ENCODE results near the gene CD9.

Gene CD9

DNA sequence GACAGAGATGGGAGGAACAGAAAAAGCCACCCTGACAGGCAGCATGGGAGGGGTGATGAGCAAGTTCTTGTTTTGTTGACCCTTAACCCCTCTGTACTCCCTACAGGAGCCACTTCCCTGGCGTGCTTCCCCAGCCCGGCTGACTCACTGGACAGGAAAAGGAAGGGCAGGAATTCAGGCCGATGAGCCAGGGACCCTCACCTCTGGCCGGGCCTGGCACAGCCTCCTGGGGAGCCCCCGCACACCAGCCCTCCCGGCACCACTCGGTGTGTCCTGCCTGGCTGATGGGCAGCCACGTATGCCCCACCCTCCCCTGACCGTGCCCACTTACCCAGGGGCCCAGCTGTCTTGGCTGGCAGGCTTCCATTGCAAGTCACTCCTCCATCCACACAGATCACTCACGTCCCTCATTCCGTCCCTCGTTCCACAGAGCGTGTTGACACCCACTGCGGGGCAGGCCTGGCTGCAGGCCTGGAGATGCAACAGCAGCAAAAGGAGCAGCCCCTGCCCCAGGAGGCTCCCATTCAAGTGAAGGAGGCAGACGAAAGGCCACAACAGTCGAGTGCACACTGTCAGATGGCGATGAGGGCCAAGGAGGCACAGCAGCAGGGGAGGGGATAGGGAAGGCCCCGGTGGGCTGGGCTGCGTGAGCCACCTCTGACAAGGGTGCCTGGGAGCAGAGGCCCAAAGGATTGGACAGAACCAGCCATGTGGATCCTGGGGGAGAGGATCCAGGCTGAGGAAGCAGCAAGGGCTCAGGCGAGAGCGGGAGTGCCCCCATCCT is 19.7 kb upstream of the CD9 start:
- Histone ChIP-seq H3K27me3 (replicated peaks; ENCODE audit: control insufficient read depth, insufficient read depth, low read length, poor library complexity, severe bottlenecking) (no peaks in the 10 kb centered on the region), H3K36me3 (ENCODE audit: control insufficient read depth, insufficient read depth, low read length) (no peaks in the 10 kb centered on the region), H3K4me3 (ENCODE audit: insufficient read depth, low read depth, low read length, poor library complexity, severe bottlenecking) (no peak overlapping the region), H3K4me1 (ENCODE audit: control insufficient read depth, insufficient read depth, low read length, poor library complexity, severe bottlenecking) (no peaks in the 10 kb centered on the region), H3K27ac (ENCODE audit: insufficient read depth, low read length, poor library complexity, severe bottlenecking) (no peak overlapping the region), H3K9me3 (ENCODE audit: control insufficient read depth, low read length) (no peaks in the 10 kb centered on the region)
- no peak for DNase-seq

DNA sequence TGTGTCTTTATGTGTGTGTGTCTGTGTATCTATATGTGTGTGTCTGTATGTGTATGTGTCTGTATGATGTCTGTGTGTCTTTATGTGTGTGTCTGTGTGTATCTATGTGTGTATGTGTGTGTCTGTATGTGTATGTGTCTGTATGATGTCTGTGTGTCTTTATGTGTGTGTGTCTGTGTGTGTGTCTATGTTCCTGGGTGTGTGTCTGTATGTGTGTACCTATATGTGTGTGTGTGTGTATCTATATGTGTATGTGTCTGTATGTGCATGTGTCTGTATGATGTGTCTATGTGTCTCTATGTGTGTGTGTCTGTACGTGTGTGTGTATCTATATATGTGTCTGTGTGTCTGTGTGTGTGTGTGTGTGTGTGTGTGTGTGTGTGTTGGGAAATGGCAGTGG is 19.0 kb upstream of the CD9 start:
- DNase-seq = no peak
- Histone ChIP-seq H3K9me3 (ENCODE audit: control insufficient read depth, low read length) (no peaks in the 10 kb centered on the region), H3K4me3 (ENCODE audit: insufficient read depth, low read depth, low read length, poor library complexity, severe bottlenecking) (no peak overlapping the region), H3K27ac (ENCODE audit: insufficient read depth, low read length, poor library complexity, severe bottlenecking) (no peak overlapping the region), H3K36me3 (ENCODE audit: control insufficient read depth, insufficient read depth, low read length) (no peaks in the 10 kb centered on the region), H3K27me3 (replicated peaks; ENCODE audit: control insufficient read depth, insufficient read depth, low read length, poor library complexity, severe bottlenecking) (no peaks in the 10 kb centered on the region), H3K4me1 (ENCODE audit: control insufficient read depth, insufficient read depth, low read length, poor library complexity, severe bottlenecking) (no peaks in the 10 kb centered on the region)

DNA sequence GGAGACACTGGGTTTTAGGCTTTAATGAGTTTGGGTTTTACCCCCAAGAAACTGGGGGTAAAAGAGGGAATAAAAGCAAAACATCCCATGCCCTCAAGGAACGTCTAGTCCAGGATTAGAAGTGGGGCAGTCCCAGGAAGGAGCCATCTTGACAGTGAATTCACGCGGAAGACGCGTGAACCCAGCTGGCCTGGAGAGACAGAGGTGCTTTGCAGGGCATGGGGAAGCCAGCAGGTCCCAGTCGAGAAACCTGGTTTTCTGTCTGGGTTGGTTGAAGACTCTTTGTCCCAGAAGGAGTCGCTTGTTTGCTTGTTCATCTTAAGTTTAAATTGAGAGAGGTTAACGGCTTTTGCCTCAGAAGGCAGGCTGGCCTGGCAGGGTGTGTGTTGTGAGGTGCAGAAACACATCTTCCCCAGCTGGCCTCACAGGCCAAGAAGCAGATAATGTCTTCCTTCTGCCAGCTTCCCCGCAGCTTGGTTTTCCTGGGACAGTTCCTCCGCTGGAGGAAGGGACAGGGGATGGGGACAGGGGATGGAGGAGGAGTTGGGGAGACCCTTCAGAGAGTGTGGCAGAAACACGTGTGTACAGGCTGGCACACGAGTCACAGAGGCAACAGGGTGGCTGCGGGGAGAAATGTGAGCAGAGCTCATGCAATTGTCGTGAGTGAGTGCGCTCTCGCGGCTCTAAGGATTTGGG is 18.5 kb upstream of the CD9 start:
- Histone ChIP-seq H3K4me3 (ENCODE audit: insufficient read depth, low read depth, low read length, poor library complexity, severe bottlenecking) (no peak overlapping the region), H3K27me3 (replicated peaks; ENCODE audit: control insufficient read depth, insufficient read depth, low read length, poor library complexity, severe bottlenecking) (no peaks in the 10 kb centered on the region), H3K27ac (ENCODE audit: insufficient read depth, low read length, poor library complexity, severe bottlenecking) (no peak overlapping the region), H3K4me1 (ENCODE audit: control insufficient read depth, insufficient read depth, low read length, poor library complexity, severe bottlenecking) (no peaks in the 10 kb centered on the region), H3K36me3 (ENCODE audit: control insufficient read depth, insufficient read depth, low read length) (no peaks in the 10 kb centered on the region), H3K9me3 (ENCODE audit: control insufficient read depth, low read length) (no peaks in the 10 kb centered on the region)
- no peak for DNase-seq

DNA sequence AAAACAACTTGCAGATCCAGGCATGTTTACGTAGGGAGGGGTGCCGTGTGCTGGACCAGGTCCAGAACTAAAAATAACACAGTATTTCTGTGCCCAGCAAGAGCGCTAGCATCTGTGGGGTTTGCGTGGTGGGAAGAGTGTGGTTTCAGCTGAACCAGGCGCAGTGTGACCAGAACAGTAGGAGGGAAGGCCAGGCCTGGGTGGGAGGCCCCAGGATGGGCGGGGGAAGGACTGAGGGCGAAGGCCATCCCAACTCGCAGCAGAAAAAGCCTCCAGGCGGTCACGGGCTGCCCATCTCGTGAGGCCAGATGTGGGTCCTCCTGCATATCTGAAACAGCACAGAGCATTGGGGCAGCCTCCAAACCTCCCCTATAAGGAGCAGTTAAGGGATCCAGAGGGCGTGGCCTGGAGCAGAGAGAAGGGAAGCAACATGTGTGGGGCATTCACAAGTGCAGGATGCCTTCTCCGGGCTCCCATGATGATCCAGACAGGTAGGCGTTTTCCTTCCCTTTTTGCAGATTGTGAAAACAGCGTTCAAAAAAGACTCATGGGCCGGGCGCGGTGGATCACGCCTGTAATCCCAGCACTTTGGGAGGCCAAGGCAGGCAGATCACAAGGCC is 17.8 kb upstream of the CD9 start:
- H3K9me3 ChIP-seq (ENCODE audit: control insufficient read depth, low read length) = no peaks in the 10 kb centered on the region
- DNase-seq = no peak
- no peak overlapping the region for H3K4me3 ChIP-seq (ENCODE audit: insufficient read depth, low read depth, low read length, poor library complexity, severe bottlenecking)
- H3K36me3 ChIP-seq (ENCODE audit: control insufficient read depth, insufficient read depth, low read length) = no peaks in the 10 kb centered on the region
- no peaks in the 10 kb centered on the region for H3K4me1 ChIP-seq (ENCODE audit: control insufficient read depth, insufficient read depth, low read length, poor library complexity, severe bottlenecking)
- H3K27me3 ChIP-seq (replicated peaks; ENCODE audit: control insufficient read depth, insufficient read depth, low read length, poor library complexity, severe bottlenecking) = no peaks in the 10 kb centered on the region
- H3K27ac ChIP-seq (ENCODE audit: insufficient read depth, low read length, poor library complexity, severe bottlenecking) = no peak overlapping the region

DNA sequence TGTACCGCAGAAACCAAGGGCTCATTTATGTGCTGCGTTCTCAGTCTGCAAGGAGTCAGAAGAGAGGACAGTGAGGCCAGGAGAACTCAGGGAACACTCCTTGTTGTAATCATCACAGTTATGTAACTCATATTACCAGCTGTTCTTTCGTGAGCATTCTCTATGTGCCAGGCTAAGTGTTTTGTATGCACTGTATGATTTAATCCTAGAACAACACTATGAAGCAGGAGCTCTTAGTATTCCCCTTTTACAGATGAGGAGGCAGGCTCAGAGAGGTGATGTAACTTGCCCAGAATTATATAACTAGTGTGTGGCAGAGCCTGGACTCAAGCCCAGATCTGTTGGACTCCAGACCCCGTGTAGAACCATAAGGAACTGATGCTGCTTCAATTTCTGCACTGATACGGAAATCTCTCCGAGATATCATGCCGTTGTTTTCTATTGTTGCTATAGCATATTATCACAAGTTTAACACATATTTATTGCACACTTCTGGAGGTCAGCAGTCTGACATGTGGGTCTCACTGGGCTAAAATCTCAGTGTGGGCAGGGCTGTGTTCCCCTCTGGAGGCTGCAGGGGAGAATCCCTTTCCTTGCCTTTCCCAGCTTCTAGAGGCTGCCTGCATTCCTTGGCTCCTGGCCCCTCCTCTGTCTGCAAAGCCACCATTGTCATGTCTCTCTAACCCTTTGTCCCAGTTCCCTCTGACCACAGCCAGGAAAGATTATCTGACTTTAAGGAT is 16.3 kb upstream of the CD9 start:
- Histone ChIP-seq H3K4me3 (ENCODE audit: insufficient read depth, low read depth, low read length, poor library complexity, severe bottlenecking) (no peak overlapping the region), H3K36me3 (ENCODE audit: control insufficient read depth, insufficient read depth, low read length) (no peaks in the 10 kb centered on the region), H3K27ac (ENCODE audit: insufficient read depth, low read length, poor library complexity, severe bottlenecking) (no peak overlapping the region), H3K4me1 (ENCODE audit: control insufficient read depth, insufficient read depth, low read length, poor library complexity, severe bottlenecking) (no peaks in the 10 kb centered on the region), H3K27me3 (replicated peaks; ENCODE audit: control insufficient read depth, insufficient read depth, low read length, poor library complexity, severe bottlenecking) (no peaks in the 10 kb centered on the region), H3K9me3 (ENCODE audit: control insufficient read depth, low read length) (no peaks in the 10 kb centered on the region)
- DNase-seq = no peak

DNA sequence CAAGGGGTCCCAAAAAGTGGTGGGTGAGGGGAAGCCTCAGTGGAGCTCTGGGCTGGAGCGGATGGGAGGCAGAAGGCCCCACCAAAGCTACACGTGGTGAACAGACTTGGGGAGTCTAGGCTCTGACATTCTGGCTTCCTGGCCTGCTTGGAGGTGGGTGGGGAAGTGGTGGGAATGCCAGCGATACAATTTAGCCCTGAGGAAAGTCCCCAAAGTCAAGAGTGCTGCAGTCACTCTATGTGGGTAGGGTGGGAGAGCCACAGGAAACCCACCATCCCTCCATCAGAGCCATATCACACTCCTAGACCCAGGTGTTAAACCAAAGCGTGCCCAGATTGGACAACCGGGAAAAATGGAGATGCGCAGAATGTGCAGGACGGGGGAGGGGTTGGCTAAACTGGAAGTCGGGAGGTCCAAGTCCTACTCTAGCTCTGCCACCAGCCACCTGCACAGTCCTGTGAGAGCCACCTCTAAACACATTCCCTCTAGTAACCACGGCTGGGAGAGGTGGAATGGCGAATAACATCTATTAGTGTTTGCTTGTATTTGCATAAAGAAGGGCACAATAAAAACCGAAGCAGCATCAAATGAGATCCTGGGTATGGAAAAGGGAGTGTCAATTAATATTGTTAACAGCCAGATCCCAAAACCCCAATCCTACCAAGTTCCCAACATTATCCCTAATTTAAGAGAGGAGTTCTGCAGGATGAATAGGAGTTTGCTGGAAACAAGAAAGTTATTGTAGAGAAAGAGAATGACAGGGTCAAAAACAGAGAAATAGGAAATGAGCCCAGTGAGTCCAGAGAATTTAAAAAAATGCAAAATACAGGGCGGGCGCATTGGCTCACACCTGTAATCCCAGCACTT is 14.0 kb upstream of the CD9 start:
- no peaks in the 10 kb centered on the region for H3K36me3 ChIP-seq (ENCODE audit: control insufficient read depth, insufficient read depth, low read length)
- no peaks in the 10 kb centered on the region for H3K27me3 ChIP-seq (replicated peaks; ENCODE audit: control insufficient read depth, insufficient read depth, low read length, poor library complexity, severe bottlenecking)
- H3K4me1 ChIP-seq (ENCODE audit: control insufficient read depth, insufficient read depth, low read length, poor library complexity, severe bottlenecking) = no peaks in the 10 kb centered on the region
- H3K27ac ChIP-seq (ENCODE audit: insufficient read depth, low read length, poor library complexity, severe bottlenecking) = no peak overlapping the region
- H3K9me3 ChIP-seq (ENCODE audit: control insufficient read depth, low read length) = no peaks in the 10 kb centered on the region
- no peak overlapping the region for H3K4me3 ChIP-seq (ENCODE audit: insufficient read depth, low read depth, low read length, poor library complexity, severe bottlenecking)
- no peak for DNase-seq

DNA sequence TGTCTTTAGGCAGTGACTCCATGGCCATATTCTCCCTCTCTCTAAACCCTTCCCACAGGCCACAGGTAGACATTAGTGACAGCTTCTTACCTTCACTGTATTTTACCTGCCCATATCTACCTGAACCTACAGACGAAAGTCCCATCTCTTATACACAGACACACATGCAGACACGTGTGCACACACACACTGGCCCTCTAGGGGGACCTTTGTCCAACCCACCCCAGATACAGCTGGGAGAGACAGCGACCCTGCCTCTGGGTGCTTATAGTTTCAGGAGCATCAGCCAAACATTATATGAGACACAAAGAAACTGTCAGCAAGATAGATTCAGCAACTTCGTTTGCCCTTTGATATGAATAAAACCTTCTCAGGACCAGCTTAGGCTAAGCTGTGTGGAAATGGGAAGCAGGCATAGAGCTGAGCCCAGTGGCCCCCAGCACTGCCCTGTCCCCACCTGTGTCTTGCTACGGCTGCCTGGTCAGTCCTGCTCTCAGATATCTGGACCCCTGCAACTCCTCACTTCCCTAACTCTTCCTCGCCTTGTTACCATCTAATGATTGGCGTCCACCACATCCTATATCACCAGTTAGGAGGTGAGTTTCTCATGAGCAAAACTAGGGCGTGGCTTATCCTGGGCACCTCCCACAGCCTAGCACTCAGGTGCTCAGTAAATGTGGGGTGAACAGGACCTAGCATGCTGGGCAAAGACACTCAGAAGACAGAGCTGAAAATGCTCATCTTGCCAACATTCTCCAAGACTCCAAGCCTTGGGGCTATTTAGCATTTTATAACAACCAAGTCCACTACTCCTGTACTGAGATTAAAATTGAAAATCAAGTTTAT is 12.0 kb upstream of the CD9 start:
- Histone ChIP-seq H3K27me3 (replicated peaks; ENCODE audit: control insufficient read depth, insufficient read depth, low read length, poor library complexity, severe bottlenecking) (no peaks in the 10 kb centered on the region), H3K4me3 (ENCODE audit: insufficient read depth, low read depth, low read length, poor library complexity, severe bottlenecking) (no peak overlapping the region), H3K27ac (ENCODE audit: insufficient read depth, low read length, poor library complexity, severe bottlenecking) (no peak overlapping the region), H3K4me1 (ENCODE audit: control insufficient read depth, insufficient read depth, low read length, poor library complexity, severe bottlenecking) (no peaks in the 10 kb centered on the region), H3K9me3 (ENCODE audit: control insufficient read depth, low read length) (no peaks in the 10 kb centered on the region), H3K36me3 (ENCODE audit: control insufficient read depth, insufficient read depth, low read length) (no peaks in the 10 kb centered on the region)
- no peak for DNase-seq

DNA sequence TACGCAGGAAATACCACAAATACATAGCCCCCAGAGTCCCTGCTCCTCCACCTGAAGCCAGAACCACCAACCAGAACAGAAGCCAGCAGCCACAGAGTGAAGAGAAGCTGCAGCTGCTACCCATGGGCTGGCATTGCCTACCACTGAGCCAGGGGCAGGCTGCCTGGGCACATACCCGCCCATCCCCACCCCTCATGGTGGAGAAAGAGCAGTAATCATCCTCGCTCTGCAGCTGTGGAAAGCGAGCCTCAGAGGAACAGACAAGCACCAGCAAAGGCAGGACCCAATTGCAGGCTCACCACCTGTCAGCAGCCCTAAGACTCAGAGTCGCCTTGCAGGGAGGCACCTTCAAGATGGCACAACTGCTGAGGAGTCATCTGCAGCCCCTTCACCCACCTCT is 11.2 kb upstream of the CD9 start:
- Histone ChIP-seq H3K4me3 (ENCODE audit: insufficient read depth, low read depth, low read length, poor library complexity, severe bottlenecking) (no peak overlapping the region), H3K27me3 (replicated peaks; ENCODE audit: control insufficient read depth, insufficient read depth, low read length, poor library complexity, severe bottlenecking) (no peaks in the 10 kb centered on the region), H3K36me3 (ENCODE audit: control insufficient read depth, insufficient read depth, low read length) (no peaks in the 10 kb centered on the region), H3K4me1 (ENCODE audit: control insufficient read depth, insufficient read depth, low read length, poor library complexity, severe bottlenecking) (no peaks in the 10 kb centered on the region), H3K27ac (ENCODE audit: insufficient read depth, low read length, poor library complexity, severe bottlenecking) (no peak overlapping the region), H3K9me3 (ENCODE audit: control insufficient read depth, low read length) (no peaks in the 10 kb centered on the region)
- DNase-seq = no peak
